ENCODE measurements around the gene CLIC3. TPM values are rescaled to one million over a fixed set of nuclear protein-coding genes. Genes with fewer than 3 reads are reported as not detected.

CLIC3 gene
- total RNA-seq, 1 experiment from 2014 or later: 1.7 TPM

GRCh38 chr9:137030538-137031527 is 34.5 kb upstream of the CLIC3 start:
- DNase-seq (ENCODE audit: low read depth): no peak

DNA sequence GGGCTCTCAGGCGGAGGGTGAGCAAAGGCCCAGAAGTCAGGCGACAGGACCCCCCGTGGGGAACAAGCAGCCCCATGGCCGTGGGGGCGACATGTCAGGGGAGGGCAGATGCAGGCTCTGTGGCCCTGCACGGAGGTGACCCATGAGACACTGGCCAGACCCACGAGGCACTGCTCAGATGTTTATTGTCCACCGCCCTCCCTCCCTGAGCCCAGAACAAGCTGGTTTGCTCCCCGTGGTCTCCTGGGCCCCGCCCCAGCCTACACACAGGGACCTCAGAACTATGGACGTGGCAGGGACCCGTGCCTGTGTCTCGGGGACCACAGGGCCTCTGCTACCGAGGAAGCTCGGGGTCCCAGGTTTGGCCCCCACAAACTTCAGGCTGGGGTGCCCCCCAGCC is 33.6 kb upstream of the CLIC3 start:
- no peak for DNase-seq (ENCODE audit: low read depth)

GRCh38 chr9:137029058-137029936 is 32.9 kb upstream of the CLIC3 start:
- DNase-seq (ENCODE audit: low read depth): peak; percentile 51

DNA sequence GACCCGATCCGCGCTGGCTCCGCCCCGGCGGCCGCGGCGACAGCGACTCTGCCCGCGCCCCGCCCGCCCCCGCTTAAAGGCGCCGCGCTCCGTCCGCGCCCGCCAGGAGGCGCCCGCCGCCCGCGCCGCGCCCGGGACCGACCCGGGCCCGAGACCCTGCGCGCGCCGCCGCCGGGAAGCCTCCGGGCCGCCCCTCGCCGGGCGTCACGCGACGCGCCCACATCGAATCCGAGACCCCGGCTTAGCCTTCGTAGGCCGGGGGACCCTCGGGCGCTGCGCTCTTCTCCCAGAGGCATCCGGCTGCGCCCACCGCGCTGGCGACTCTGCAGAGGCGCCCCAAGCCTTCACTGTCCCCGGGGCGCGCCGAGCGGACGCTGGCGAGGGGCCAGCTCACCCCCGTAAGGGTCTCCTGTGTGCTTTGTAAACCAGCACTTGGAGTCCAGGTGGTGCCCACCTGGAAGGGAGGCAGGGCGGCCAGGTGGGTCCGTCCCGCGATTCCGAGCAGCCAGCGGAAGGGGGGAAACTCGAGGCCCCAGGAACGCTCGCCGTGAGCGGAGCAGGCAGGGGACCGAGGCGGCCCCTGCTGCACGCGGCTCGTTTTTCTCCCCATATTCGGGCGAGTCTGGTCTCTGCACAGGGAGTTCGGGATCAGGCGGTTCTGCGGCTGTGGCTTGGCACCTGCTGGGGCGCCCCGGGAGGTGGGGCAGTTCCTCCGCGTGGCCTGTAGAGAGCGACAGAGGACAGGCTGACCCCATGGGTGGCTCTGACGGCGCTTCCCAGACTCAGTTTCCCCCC is 32.1 kb upstream of the CLIC3 start:
- peak; percentile 46 for DNase-seq (ENCODE audit: low read depth)

DNA sequence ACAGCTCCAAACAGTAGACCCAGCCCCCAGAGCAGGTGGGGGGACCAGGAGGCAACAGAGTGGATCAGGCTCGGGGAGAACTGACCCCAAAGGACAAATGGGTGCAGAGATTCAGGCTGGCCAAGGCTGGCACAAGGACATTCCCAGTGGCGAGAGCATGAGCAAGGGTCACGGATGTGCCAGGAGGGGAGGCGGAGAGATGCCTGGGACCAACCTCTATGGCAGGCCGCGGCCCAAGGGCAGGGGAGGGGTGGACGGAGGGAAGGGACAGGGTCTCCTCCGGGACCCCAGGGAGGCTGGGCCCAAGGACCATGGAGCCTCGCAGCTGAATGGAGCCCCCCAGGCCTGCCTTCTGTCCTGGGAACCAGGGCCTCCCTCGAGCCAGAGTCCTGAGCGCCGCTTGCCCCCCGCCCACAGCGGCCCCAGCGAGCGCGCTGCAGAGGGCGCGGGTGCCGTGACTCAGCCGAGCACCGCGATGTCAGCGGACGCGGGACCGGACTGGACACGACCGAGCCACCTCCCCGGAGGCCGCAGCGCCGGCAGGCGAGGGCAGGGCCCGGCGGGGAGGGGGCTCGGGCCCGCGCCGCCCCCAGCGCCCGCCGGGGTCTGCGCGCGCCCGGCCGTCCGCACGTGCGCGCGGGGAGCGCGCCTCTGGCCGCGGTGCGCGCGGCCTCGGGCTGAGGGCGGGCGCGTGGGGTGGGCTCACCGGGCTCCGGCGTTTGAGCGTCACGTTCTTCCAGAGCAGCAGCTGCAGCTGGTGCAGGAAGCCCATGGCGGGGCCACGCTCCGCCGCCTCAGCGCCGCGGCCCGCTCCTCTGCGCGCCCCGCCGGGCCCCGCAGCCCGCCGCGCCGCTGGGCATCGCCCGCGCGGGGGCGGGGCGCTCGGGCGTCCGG is 31.2 kb upstream of the CLIC3 start, which contains the start of gene ABCA2:
Gene ABCA2 (minus strand): TSS at position 869 of the 894 bp plus-strand sequence. CDS start 97 bp downstream, at position 772.
- peak; percentile 18 for DNase-seq (ENCODE audit: low read depth)

- DNase-seq (ENCODE audit: low read depth): no peak
Measured at GRCh38 chr9:137026828-137027227, 30.5 kb upstream of the CLIC3 start.

DNA sequence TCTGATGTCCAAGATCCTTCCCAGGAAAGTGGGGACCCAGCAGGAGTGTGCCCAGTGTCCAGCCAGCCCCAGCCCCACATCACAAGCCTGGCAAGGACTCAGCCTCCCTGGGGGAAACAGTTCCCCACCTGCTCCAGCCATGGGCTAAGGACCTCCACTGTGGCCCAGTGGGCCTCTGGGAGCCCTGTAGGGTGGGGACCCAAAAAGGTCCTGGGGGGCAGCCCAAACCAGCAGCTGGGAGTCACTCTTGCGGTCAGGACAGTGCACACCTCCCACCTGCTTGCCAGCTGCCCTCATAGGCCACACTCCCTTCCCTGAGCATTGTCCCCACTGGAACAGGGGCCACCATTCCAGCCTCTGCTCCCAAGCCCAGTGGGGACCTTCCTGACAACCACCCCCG is 30.0 kb upstream of the CLIC3 start:
- no peak for DNase-seq (ENCODE audit: low read depth)

DNA sequence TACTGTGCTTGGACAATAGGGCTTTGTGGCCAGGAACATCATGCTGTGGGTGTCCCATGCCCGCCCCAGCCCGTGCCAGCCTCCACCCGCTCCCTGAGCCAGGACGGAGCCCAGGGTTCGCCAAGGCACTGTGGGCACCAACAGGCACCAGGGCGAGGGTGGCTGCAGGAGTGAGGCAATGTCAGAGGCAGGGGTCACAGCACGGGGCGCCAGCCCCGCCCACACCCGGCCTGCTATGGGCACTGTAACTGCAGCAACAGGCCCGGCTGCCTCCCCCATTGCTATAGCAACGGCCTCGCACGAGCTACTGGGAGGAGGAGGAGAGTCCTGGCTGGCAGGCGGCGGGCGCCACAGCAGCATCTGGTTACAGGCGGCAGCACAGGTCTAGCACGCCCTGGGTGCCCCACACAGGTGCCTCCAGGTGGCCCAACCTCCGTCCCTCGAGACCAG is 29.2 kb upstream of the CLIC3 start:
- DNase-seq (ENCODE audit: low read depth): no peak

DNA sequence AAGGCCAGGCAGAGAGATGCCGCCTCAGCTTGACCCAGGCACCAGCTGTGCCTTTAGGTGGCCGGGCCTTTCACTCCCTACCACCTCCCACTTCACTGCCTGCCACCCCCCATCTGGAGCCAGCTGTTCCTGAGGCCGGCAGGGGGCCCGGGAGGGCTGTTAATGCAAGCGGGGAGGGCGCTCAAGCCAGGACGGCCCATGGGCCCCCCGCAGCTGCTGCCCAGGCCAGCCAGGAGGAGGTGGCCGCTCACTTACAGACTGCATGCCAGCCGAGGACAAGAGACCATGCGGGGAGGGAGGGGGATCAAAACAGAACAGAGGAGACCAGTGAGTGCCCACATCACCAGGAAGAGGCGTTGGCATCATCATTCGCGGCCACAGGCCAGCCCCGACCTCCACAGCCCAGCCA is 27.2 kb upstream of the CLIC3 start:
- DNase-seq (ENCODE audit: low read depth): no peak

- no peak for DNase-seq (ENCODE audit: low read depth)
Measured at GRCh38 chr9:137023157-137023556, 26.8 kb upstream of the CLIC3 start.

DNA sequence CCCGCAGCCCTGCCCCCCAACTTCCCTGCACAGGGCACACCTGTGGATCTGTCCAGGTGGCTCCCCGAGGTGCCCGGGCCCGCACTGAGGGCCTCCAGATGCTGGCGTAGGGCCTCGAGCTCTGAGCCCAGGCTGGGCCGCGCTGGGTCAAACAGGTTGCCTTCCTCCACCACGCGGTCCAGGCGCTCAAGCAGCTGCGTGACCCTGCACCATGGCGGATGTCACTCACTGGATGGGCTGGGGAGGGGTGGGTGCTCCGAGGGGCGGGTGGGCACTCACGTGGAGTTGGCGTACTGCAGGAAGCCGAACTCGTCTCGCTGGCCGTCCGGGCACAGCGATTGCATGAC is 26.3 kb upstream of the CLIC3 start:
- DNase-seq (ENCODE audit: low read depth): no peak

GRCh38 chr9:137021979-137022661 is 25.8 kb upstream of the CLIC3 start:
- DNase-seq (ENCODE audit: low read depth): peak; percentile 38

DNA sequence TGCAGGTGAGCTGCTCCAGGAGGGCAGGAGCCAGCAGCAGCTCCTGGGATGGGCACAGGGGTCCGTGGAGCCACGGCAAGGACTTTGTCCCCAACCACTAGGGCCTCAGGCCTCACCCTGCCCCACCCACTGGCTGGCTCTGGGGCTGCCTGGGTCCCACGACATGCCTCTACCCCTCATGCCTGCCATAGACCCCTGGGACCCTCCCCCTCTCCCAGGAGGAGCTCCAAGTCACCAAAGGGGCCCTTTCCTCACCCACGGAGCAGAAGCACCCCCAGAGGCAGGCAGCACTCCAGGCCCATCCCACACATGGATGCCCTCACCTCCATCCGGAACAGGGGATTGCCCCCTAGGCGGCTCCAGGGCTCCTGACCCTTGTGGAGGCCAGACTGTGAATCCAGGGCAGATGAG is 25.2 kb upstream of the CLIC3 start:
- DNase-seq (ENCODE audit: low read depth): no peak

- DNase-seq (ENCODE audit: low read depth): no peak
Measured at GRCh38 chr9:137020771-137021567, 24.6 kb upstream of the CLIC3 start.

DNA sequence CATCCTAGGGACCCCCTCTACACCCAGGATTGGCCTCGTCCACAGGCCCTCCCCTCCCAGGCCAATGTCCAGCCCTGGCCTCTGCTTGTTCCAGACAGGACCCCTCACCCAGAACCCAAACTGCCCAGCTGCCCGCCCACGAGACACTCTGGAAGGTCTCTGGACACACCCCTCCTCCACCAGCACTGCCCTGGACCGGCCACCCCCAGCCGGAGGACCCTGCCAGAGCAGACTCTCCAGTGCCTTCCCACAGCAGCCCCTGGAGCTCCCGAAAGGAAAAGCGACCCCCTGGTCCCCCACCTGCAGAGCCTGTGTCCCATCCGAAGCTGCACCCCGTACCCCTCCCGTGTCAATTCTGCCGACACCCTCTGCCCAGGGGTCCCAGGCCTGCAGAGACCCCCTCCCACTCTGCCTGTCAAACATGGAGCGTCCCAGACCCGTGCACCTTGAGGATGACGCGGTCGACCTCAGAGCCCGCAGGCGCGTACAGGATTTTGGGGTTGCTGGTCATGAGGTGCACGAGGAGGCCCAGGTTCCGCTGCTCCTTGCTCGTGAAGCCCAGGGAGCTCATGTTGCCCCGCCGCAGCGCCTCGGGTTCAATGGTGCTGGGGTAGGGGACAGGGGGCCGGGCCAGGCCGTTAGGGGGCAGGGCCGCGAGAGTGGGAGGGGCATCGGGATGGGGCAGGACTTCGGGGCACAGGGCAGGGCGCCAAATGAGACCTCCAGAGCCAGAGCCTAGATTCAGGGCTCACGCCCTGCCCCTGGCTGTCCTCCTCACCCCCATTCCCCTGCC is 23.7 kb upstream of the CLIC3 start:
- no peak for DNase-seq (ENCODE audit: low read depth)

GRCh38 chr9:137018761-137019559 is 22.6 kb upstream of the CLIC3 start:
- no peak for DNase-seq (ENCODE audit: low read depth)

DNA sequence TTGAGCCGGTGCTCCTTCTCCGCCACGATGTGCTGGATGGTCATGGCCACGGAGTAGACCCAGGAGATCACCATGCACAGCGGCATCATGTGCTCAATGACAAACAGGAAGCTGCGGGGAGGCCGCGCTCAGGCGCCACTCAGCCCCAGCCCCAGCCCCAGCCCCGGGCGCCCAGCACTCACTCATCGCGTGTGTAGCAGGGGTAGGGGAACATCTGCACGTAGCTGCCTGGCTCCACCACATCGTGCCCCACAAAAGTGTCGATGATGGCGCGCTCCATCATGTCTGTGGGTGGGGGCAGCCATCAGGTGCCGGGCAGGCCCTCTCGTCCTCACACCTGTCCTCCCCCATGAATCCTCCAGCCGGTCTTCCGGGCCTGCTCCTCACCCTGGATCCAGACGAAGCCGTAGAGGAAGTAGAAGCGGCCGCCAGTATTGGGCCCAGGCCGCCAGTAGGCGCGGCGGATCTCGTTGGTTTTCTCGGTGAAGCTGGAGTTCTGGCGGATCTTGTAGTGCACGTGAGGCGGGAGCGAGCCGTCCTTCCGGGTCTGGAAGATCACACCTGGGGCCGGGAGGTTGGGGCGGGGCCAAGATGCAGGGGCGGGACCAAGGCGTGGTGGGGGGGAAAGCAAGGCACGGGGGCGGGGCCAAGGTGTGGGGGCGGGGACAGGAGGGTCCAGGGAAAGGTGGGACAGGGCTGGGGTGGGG is 21.6 kb upstream of the CLIC3 start:
- no peak for DNase-seq (ENCODE audit: low read depth)
